LNCAP (cell line): Measurements from ENCODE around the gene CKS2.

ENCODE experiments used
- TF ChIP-seq, protein P1 (sequence below): fragments of 450-650 bp; IDR thresholded peaks from 2 replicates; pipeline ENCODE4 v1.5.1; 2017; ENCODE audit warnings: mild to moderate bottlenecking

The CKS2 gene

DNA sequence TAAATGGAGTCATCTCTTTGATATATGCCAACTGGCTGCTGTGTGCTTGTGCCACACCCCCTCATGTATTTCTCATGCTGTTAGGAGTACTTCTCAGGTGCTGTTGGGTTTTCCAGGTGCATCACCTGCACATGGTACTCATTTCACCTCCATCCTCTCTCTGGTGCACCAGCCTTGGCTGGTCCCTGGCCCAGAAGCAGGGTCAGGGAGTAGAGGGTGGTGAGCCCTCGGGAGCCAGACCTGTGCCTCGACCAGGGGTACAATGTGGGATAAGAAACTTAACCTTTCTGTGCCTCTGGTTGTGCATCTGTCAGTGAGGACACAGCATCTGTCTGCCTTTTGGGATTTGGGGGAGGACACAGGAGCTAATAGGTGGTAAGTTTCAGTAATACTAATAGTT, 45.8 kb downstream of the CKS2 start:
- TF ChIP-seq, protein P1, sequence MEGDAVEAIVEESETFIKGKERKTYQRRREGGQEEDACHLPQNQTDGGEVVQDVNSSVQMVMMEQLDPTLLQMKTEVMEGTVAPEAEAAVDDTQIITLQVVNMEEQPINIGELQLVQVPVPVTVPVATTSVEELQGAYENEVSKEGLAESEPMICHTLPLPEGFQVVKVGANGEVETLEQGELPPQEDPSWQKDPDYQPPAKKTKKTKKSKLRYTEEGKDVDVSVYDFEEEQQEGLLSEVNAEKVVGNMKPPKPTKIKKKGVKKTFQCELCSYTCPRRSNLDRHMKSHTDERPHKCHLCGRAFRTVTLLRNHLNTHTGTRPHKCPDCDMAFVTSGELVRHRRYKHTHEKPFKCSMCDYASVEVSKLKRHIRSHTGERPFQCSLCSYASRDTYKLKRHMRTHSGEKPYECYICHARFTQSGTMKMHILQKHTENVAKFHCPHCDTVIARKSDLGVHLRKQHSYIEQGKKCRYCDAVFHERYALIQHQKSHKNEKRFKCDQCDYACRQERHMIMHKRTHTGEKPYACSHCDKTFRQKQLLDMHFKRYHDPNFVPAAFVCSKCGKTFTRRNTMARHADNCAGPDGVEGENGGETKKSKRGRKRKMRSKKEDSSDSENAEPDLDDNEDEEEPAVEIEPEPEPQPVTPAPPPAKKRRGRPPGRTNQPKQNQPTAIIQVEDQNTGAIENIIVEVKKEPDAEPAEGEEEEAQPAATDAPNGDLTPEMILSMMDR, result no peak

DNA sequence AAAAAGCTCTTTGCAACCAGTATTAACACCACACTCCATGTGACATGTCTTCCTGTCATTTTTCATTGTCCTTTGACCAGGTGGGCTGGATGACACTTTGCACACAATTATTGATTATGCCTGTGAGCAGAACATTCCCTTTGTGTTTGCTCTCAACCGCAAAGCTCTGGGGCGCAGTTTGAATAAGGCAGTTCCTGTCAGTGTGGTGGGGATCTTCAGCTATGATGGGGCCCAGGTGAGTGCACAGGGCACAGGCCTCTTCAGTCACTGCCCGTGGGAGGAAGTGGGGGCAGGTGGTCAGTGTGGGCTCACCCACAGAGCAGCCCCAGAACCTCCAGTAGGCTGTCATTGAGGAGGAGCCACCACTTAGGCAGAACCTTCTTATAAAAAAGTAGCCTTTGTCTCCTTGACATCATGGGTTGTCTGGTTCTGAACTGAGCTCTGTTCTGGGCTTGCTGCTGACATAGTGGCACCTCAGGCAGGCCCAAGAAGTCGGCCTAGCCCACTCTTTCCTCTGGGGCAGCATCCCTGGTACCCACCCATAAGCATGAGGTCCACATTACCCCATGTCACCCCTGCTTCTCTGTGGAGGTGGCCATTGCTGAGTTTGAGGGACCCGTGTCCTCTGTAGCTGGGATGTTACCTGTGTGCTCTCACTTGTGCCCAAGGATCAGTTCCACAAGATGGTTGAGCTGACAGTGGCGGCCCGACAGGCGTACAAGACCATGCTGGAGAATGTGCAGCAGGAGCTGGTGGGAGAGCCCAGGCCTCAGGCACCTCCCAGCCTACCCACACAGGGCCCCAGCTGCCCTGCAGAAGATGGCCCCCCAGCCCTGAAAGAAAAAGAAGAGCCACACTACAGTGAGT, 46.6 kb downstream of the CKS2 start:
- TF ChIP-seq, protein P1, result no peak

DNA sequence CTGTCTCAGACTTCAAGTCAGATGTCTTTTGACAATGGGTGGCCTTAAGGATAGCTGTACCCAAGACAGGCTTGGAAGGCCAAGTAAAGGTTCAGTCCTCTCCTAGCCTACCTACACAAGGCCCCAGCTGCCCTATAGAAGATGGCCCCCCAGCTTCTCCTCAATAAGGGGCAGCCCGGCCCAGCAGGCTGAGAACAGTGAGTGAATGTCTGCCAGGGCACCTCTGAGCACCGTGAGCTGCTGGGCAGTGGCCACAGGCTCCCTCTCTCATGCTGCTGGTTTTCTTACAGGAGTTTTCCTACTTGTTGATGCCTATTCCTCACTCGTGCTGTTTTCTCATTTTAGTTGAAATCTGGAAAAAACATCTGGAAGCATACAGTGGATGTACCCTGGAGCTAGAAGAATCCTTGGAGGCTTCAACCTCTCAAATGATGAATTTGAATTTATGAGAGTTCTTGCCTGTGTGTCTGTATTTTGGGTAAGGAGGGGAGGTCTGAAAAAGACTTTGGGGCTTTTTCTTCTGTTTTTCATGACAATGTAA, 47.5 kb downstream of the CKS2 start:
- TF ChIP-seq, protein P1, result no peak

DNA sequence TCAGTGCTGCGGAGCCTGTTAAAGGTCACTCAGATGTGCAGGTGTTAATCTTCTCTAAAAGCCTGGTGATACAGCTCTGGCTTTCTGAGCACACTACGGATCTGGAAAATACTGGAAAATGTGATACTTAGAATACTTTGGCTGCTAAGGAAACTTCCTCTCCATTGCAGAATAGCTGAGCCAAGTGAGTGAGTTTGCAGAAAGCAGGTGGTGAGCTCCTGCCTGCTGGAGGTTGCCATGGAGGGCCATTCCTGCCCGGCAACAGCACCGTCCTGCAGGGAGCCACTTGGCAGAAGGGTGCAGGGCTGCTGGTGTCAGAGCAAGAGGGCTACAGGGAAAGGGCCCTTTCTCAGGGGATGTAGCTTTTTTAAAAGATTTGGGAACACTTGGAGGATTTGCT, 48.0 kb downstream of the CKS2 start:
- TF ChIP-seq, protein P1, result no peak

DNA sequence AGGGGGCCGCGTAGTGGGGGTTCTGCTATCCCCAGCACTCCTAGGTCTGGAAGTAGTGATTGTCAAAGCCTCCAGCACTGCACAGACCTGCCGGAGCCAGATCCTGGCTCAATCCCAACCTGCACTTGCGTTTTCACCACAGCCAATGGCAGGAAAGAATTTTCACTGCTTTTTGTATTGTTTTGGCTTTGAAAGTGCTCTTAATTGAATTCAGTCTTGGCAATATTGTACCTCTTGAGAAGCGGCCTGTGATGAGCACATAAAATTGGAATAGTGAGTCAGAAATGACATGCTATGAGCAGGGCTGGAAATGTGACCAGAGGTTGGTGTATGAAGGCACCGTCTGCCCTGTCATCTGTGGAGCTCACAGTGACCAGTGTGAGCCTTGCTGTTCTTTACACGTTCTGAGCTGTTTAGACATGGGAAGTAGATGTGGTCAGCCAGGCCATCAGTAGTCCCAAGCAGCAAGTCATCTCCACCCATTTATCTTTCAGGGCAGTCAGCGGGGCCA, 48.8 kb downstream of the CKS2 start:
- TF ChIP-seq, protein P1, result no peak

DNA sequence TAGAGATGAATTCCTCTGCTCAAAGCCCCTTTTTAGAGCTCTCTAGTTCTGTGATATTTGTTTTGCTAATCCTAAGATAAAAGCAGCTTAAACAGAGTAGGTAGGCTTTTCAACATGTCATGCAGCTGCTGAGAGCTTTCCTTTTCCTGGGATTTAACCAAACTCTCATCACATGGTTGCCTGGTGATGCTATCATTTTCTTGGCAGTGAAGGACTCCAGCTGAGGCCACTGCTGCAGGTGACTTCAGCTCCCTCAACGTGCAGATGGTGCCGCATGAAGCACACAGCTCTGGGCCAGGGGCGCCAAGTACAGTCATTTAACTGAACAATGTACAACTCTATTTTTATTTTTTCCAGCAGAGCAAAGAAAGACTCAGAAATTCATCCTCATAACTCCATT, 49.5 kb downstream of the CKS2 start:
- TF ChIP-seq, protein P1, result no peak

DNA sequence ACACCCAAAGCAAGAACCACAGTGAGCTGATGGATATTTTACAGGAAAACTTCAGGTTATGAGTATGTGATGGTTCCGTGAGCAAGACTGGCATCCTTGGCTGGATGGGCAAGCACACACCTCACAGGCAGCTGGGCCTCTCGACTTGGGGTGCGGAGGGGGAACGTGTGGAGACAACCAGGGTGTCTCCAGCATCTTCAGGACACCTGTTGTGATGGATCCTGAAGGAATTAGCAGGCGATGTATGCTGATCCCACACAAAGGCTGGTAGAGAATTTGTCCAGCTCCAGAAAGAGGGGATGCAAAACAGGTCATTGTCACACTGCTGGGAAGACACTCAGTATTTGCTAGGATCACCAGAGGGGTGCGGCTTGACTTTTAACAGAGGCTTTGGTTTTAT, 50.0 kb downstream of the CKS2 start:
- TF ChIP-seq, protein P1, result no peak
